Gastrocnemius medialis (tissue), 4 donors: ENCODE data around the gene XPC. TPM values are rescaled to one million over a fixed set of nuclear protein-coding genes. Genes with fewer than 3 reads are reported as not detected.

Experiments
- ATAC-seq, 2 donors: fragments of 150-250 bp; one replicate each; pipeline ENCODE4 v1.9.1; 2016
- DNase-seq, 2 donors: peaks; one replicate each; pipeline ENCODE4 v3.0.0-alpha.2; 2019
- H3K27ac ChIP-seq, 4 donors: fragments of 200-600 bp; sonication (generic); 1 replicate in 1 of 4; 2 replicates in 3 of 4; pipeline ENCODE4 v1.5.1; 2016 to 2018; ENCODE audit warnings: mild to moderate bottlenecking in 2 of 4, moderate library complexity in 1 of 4
- H3K27me3 ChIP-seq, 3 donors: fragments of 200-600 bp; sonication (generic) in 2 of 3; 1 replicate in 1 of 3; 2 replicates in 2 of 3; pipeline versions ENCODE4 v1.5.1 to v1.6.0; 2016 to 2019; ENCODE audit warnings: mild to moderate bottlenecking in 1 of 3, moderate library complexity in 1 of 3
- H3K36me3 ChIP-seq, 2 donors: fragments of 200-600 bp; sonication (generic) in 1 of 2; one replicate each; pipeline ENCODE4 v1.5.1; 2017 to 2018
- H3K4me1 ChIP-seq, 2 donors: fragments of 200-600 bp; sonication (generic) in 1 of 2; one replicate each; pipeline ENCODE4 v1.5.1; 2016 to 2017; ENCODE audit warnings: mild to moderate bottlenecking in 2 of 2
- H3K4me3 ChIP-seq, 4 donors: fragments of 200-600 bp; sonication (generic) in 3 of 4; 1 replicate in 1 of 4; 2 replicates in 3 of 4; pipeline ENCODE4 v1.5.1; 2016 to 2019; ENCODE audit warnings: mild to moderate bottlenecking in 2 of 4
- H3K9me3 ChIP-seq, 3 donors: fragments of 200-600 bp; sonication (generic) in 2 of 3; 1 replicate in 1 of 3; 2 replicates in 2 of 3; pipeline ENCODE4 v1.5.1; 2016 to 2019
- POLR2A ChIP-seq, 2 donors: fragments of 450-650 bp; IDR thresholded peaks; one replicate each; pipeline ENCODE4 v1.6.1; 2017; ENCODE audit warnings: antibody characterized with exemption in 2 of 2, mild to moderate bottlenecking in 2 of 2, moderate library complexity in 2 of 2
- in situ Hi-C, 4 donors: fragments of 200-750 bp; cut with MboI; loops; one replicate each; pipeline versions ENCODE4 v1.15.0 to v1.8.0; 2017; ENCODE audit warnings: low sequenced_read_pairs in 4 of 4
- intact Hi-C: fragments of 100-400 bp; cut with DNase I; formaldehyde crosslinking; loops from one replicate; pipeline ENCODE4 v1.15.1; 2023; ENCODE audit warnings: low total_unique reads
- total RNA-seq, 4 donors: library from RNA; depleted of rRNA; stranded (reverse); fragments of >200 nt; gene quantifications; one replicate each; pipeline versions ENCODE4 v1.1.0 to v1.2.3, GENCODE V29; 2016
- TF ChIP-seq, protein P1 (sequence below), 5 experiments: fragments of 450-650 bp in 3 of 5; fragments of 200-600 bp in 2 of 5; sonication (generic) in 2 of 5; IDR thresholded peaks in 4 of 5; conservative IDR thresholded peaks in 1 of 5; 1 replicate in 4 of 5; 2 replicates in 1 of 5; pipeline ENCODE4 v1.5.1; 2016 to 2019; ENCODE audit warnings: antibody characterized with exemption in 5 of 5, mild to moderate bottlenecking in 3 of 5, moderate library complexity in 3 of 5

Gene XPC
- total RNA-seq, 4 donors from 2014 or later = 22.0 to 30.6 (median 27.0) TPM

DNA sequence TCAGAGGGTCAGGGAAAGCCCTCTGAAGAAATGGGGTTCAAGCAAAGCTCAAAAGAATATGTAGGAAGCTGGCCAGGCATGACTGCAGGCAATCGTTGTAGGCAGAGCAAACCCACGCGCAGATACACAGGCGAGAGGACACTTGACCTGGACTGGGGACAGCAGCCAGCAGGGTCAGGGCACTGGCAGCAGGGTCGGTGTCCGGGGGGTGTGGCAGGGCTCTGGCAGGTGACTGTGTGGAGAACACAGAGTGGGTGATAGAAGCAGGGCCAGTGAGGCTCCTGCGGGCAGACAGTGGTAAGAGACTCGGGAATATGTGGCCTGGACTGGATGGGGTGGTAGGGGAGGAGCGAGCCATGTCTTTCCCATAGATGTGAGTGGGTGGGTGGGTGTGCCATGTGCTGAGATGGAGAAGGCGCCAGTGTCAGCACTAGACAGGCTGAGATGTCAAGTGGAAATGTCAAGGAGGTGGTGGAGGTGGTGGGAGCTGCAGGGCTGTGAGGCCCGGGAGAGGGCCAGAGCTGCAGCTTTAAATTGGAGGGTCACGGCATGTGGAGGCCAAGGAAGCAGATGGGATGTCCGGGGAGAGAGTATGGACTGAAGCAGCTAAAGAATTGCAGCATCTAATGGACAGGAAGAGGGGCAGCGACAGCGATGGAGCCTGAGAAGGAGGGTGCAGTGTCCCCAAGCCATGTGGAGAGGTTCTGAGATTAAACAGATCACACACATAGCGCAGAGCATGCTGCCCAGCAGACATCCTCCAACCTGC is 40.1 kb downstream of the XPC start:
- no peak for ATAC-seq
- in situ Hi-C loops (loop anchor here in 1 of 4 donors (25.0 kb wide), 1 partner anchor 924 kb away; the partner anchor contains the start of gene MRPS25), intact Hi-C loops (no loop called here)
- Histone ChIP-seq H3K36me3 (peaks cover 0 to 84% of the 10 kb centered on the region in 2 donors), H3K27me3 (no peaks in the 10 kb centered on the region), H3K4me3 (no peak overlapping the region), H3K9me3 (no peaks in the 10 kb centered on the region), H3K27ac (peak overlapping the region; percentile 89 to 97 (median 93)), H3K4me1 (peaks cover 19 to 40% of the 10 kb centered on the region in 2 donors)
- DNase-seq = peak in 1 of 2 donors; percentile 60
- no peak for TF ChIP-seq POLR2A (IDR thresholded peaks at IDR 0.05)
- TF ChIP-seq, protein P1, sequence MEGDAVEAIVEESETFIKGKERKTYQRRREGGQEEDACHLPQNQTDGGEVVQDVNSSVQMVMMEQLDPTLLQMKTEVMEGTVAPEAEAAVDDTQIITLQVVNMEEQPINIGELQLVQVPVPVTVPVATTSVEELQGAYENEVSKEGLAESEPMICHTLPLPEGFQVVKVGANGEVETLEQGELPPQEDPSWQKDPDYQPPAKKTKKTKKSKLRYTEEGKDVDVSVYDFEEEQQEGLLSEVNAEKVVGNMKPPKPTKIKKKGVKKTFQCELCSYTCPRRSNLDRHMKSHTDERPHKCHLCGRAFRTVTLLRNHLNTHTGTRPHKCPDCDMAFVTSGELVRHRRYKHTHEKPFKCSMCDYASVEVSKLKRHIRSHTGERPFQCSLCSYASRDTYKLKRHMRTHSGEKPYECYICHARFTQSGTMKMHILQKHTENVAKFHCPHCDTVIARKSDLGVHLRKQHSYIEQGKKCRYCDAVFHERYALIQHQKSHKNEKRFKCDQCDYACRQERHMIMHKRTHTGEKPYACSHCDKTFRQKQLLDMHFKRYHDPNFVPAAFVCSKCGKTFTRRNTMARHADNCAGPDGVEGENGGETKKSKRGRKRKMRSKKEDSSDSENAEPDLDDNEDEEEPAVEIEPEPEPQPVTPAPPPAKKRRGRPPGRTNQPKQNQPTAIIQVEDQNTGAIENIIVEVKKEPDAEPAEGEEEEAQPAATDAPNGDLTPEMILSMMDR (IDR thresholded peaks at IDR 0.05 in 4 of 5, conservative IDR thresholded peaks at IDR 0.05 in 1 of 5) = no peak

DNA sequence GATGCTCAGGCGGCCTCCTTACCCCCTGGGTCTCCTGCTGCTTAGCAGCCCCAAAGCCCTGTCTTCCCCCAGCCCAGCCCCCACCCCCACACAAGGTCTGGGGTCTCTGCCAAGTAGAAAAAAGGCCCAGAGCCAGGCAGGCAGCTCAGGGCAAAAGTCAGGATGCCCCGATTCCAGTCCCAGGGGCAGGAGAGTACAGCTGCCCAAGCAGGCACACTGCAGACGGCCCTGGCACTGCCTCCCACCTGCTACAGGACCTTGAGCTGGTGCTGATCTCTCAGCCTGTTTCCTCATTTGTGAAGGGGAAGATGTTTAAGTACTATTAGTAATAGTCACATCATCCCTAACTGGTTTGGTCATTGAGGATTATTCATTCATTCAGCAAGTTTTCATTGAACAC is 41.0 kb downstream of the XPC start:
- H3K36me3 ChIP-seq = peaks cover 0 to 88% of the 10 kb centered on the region in 2 donors
- H3K4me3 ChIP-seq = no peak overlapping the region
- ATAC-seq (peak; percentile 1 to 35), DNase-seq (no peak)
- intact Hi-C loops = no loop called here
- in situ Hi-C loops = loop anchor here in 1 of 4 donors (25.0 kb wide), 1 partner anchor 925 kb away; the partner anchor contains the start of gene MRPS25
- no peaks in the 10 kb centered on the region for H3K9me3 ChIP-seq
- TF ChIP-seq POLR2A (IDR thresholded peaks at IDR 0.05) = no peak
- TF ChIP-seq, protein P1 (IDR thresholded peaks at IDR 0.05 in 4 of 5, conservative IDR thresholded peaks at IDR 0.05 in 1 of 5) = no peak
- no peaks in the 10 kb centered on the region for H3K27me3 ChIP-seq
- peaks cover 19 to 37% of the 10 kb centered on the region in 2 donors for H3K4me1 ChIP-seq
- peak overlapping the region; percentile 89 to 97 (median 93) for H3K27ac ChIP-seq

DNA sequence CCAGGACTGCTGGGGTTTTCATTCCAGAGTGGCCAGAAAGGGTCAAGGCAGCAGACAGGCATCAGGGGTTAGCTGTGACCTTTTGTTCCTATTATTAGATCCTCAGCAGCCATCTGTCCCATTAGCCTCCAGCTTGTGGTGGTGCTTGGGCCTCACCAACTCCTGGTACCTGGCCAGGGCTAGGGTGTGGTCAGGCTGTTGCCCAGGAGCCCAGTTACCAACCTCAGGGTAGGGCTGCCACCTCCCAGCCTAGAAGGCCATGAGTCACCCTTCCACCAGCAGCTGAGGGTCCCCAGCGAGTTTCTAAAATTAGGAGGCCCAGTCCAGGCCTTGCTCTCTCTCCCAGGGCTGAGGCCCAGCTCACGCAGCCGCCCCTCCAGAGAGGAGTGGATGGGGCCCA is 41.4 kb downstream of the XPC start:
- intact Hi-C loops = no loop called here
- peak; percentile 84 to 86 for ATAC-seq
- H3K4me1 ChIP-seq = peaks cover 19 to 37% of the 10 kb centered on the region in 2 donors
- no peaks in the 10 kb centered on the region for H3K27me3 ChIP-seq
- TF ChIP-seq POLR2A (IDR thresholded peaks at IDR 0.05) = no peak
- TF ChIP-seq, protein P1 (IDR thresholded peaks at IDR 0.05 in 4 of 5, conservative IDR thresholded peaks at IDR 0.05 in 1 of 5) = no peak
- H3K36me3 ChIP-seq = peaks cover 0 to 88% of the 10 kb centered on the region in 2 donors
- H3K27ac ChIP-seq = peak overlapping the region; percentile 89 to 97 (median 93)
- in situ Hi-C loops = loop anchor here in 1 of 4 donors (25.0 kb wide), 1 partner anchor 925 kb away; the partner anchor contains the start of gene MRPS25
- H3K4me3 ChIP-seq = no peak overlapping the region
- no peaks in the 10 kb centered on the region for H3K9me3 ChIP-seq
- peak; percentile 95 to 99 for DNase-seq

DNA sequence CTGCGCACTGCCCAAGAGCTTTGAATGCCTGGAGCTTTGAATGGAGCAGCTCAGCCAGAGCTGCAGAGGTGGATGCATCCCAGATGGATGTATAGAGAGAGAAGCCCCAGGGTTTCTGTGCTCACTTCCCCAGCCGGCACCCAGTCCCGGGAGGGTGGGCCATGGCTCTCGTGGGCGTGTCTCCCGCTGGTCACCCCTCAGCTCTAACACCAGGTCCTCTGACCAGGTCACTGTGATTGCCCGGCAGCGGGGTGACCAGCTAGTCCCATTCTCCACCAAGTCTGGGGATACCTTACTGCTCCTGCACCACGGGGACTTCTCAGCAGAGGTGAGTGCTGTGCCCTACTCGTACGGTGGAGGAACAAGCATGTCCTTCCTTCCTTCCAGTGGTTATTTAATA is 42.8 kb downstream of the XPC start:
- H3K4me1 ChIP-seq = peaks cover 19 to 31% of the 10 kb centered on the region in 2 donors
- intact Hi-C loops = no loop called here
- H3K27me3 ChIP-seq = no peaks in the 10 kb centered on the region
- no peak overlapping the region for H3K4me3 ChIP-seq
- in situ Hi-C loops = loop anchor here in 1 of 4 donors (25.0 kb wide), 1 partner anchor 927 kb away; the partner anchor contains the start of gene MRPS25
- no peaks in the 10 kb centered on the region for H3K9me3 ChIP-seq
- ATAC-seq = no peak
- no peak for DNase-seq
- no peak for TF ChIP-seq POLR2A (IDR thresholded peaks at IDR 0.05)
- TF ChIP-seq, protein P1 (IDR thresholded peaks at IDR 0.05 in 4 of 5, conservative IDR thresholded peaks at IDR 0.05 in 1 of 5) = no peak
- peaks cover 0 to 91% of the 10 kb centered on the region in 2 donors for H3K36me3 ChIP-seq
- H3K27ac ChIP-seq = peak overlapping the region; percentile 89 to 97 (median 93)
